Measurements from ENCODE around the gene MTNR1A.
A peak's percentile ranks its signal among the peaks of the same experiment; 100 is the strongest.

The MTNR1A gene

GRCh38 chr4:186554914-186555827, at the start of gene MTNR1A:
MTNR1A (minus strand) TSS chr4:186555567; CDS start chr4:186555365, 202 bp downstream.
- peak; percentile 58 for DNase-seq (ENCODE audit: low read depth, low spot score)

GRCh38 chr4:186604124-186604807, 48.9 kb upstream of the MTNR1A start:
- DNase-seq (ENCODE audit: low read depth, low spot score) = no peak

- DNase-seq (ENCODE audit: low read depth, low spot score) = no peak
Observed at GRCh38 chr4:186602978-186603377, 47.6 kb upstream of the MTNR1A start.

GRCh38 chr4:186599483-186599882, 44.1 kb upstream of the MTNR1A start:
- DNase-seq (ENCODE audit: low read depth, low spot score) = no peak

- DNase-seq (ENCODE audit: low read depth, low spot score) = no peak
Observed at GRCh38 chr4:186598686-186599085, 43.3 kb upstream of the MTNR1A start.

- no peak for DNase-seq (ENCODE audit: low read depth, low spot score)
Observed at GRCh38 chr4:186596850-186597390, 41.6 kb upstream of the MTNR1A start.

GRCh38 chr4:186596346-186596745, 41.0 kb upstream of the MTNR1A start:
- DNase-seq (ENCODE audit: low read depth, low spot score) = no peak

GRCh38 chr4:186593587-186593973, 38.2 kb upstream of the MTNR1A start:
- DNase-seq (ENCODE audit: low read depth, low spot score) = peak; percentile 48

GRCh38 chr4:186592966-186593586, 37.7 kb upstream of the MTNR1A start:
- DNase-seq (ENCODE audit: low read depth, low spot score) = no peak

GRCh38 chr4:186592445-186592844, 37.1 kb upstream of the MTNR1A start:
- no peak for DNase-seq (ENCODE audit: low read depth, low spot score)

GRCh38 chr4:186591651-186592050, 36.3 kb upstream of the MTNR1A start:
- no peak for DNase-seq (ENCODE audit: low read depth, low spot score)

- DNase-seq (ENCODE audit: low read depth, low spot score) = no peak
Observed at GRCh38 chr4:186588503-186588902, 33.1 kb upstream of the MTNR1A start.

- peak; percentile 62 for DNase-seq (ENCODE audit: low read depth, low spot score)
Observed at GRCh38 chr4:186587416-186588018, 32.1 kb upstream of the MTNR1A start.

GRCh38 chr4:186586205-186586604, 30.8 kb upstream of the MTNR1A start:
- DNase-seq (ENCODE audit: low read depth, low spot score) = no peak

- DNase-seq (ENCODE audit: low read depth, low spot score) = no peak
Observed at GRCh38 chr4:186584912-186585311, 29.5 kb upstream of the MTNR1A start.

GRCh38 chr4:186581421-186581820, 26.1 kb upstream of the MTNR1A start:
- no peak for DNase-seq (ENCODE audit: low read depth, low spot score)

- no peak for DNase-seq (ENCODE audit: low read depth, low spot score)
Observed at GRCh38 chr4:186580669-186581068, 25.3 kb upstream of the MTNR1A start.

GRCh38 chr4:186570193-186570996, 15.0 kb upstream of the MTNR1A start:
- DNase-seq (ENCODE audit: low read depth, low spot score) = peak; percentile 45

GRCh38 chr4:186569533-186570192, 14.3 kb upstream of the MTNR1A start:
- peak; percentile 28 for DNase-seq (ENCODE audit: low read depth, low spot score)

GRCh38 chr4:186566068-186566467, 10.7 kb upstream of the MTNR1A start:
- no peak for DNase-seq (ENCODE audit: low read depth, low spot score)
